ENCODE data around the gene CCDC158.

DNA sequence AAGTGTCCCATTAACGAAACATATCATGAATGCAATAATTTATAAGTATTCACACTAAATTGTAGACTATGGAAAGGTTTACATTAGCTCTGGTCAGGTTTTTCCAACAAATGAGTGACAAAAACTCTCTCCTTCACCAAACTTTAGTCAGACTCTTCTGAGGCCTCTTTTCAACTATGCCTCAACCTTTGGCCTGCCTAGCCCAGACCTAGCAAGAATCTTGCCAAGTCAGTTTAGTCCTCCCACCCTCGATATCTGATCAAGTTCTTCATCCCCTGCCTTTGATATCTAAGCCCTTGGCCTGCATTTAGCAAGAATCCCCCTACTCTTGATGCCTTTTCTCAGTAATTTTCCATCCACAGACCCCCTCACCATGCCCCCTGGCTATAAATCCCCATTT, 37.9 kb downstream of the CCDC158 start:
- no peak for TF ChIP-seq YY1 (IDR thresholded peaks at IDR 0.05; ENCODE audit: insufficient read depth, insufficient read length)
- no peak for TF ChIP-seq ZNF274 (IDR thresholded peaks at IDR 0.05; ENCODE audit: low read depth, low read length)
- no peak for TF ChIP-seq SUZ12 (IDR thresholded peaks at IDR 0.05; ENCODE audit: extremely low read depth, insufficient read depth, insufficient read length)
